Kidney glomerular epithelial cell (primary cell): ENCODE results near the gene SETD6.
A peak's percentile ranks its signal among the peaks of the same experiment; 100 is the strongest.
"Not testable (repeated sequence)": the region's sequence is repeated elsewhere in the genome, so short reads cannot be mapped to it uniquely, and the experiment has no call there.

Experiments used
- DNase-seq: peaks from one replicate; lab custom pipeline; 2025; lab: John Stamatoyannopoulos, UW

SETD6 gene

GRCh38 chr16:58542291-58542690 is 27.0 kb downstream of the SETD6 start:
- DNase-seq = no peak

GRCh38 chr16:58543685-58544084 is 28.4 kb downstream of the SETD6 start:
- DNase-seq = no peak

GRCh38 chr16:58548378-58548777 is 33.1 kb downstream of the SETD6 start:
- DNase-seq = no peak

- no peak for DNase-seq
Observed at GRCh38 chr16:58551496-58551895, 36.2 kb downstream of the SETD6 start.

GRCh38 chr16:58556678-58557077 is 41.4 kb downstream of the SETD6 start:
- DNase-seq = no peak

GRCh38 chr16:58563235-58563634 is 47.9 kb downstream of the SETD6 start:
- peak; percentile 9 for DNase-seq

GRCh38 chr16:58563775-58564174 is 48.5 kb downstream of the SETD6 start:
- DNase-seq = no peak

- DNase-seq = not testable (repeated sequence)
Observed at GRCh38 chr16:58565697-58566096, 50.4 kb downstream of the SETD6 start.
